Measurements from ENCODE around the gene ARRDC2.
"Not testable (repeated sequence)": the region's sequence is repeated elsewhere in the genome, so short reads cannot be mapped to it uniquely, and the experiment has no call there.

The ARRDC2 gene

GRCh38 chr19:18007917-18008673, at the start of gene ARRDC2:
Gene ARRDC2, plus strand, starts transcription at chr19:18008170. Its CDS starts 141 bp downstream, at chr19:18008311.
- DNase-seq: no peak

DNA sequence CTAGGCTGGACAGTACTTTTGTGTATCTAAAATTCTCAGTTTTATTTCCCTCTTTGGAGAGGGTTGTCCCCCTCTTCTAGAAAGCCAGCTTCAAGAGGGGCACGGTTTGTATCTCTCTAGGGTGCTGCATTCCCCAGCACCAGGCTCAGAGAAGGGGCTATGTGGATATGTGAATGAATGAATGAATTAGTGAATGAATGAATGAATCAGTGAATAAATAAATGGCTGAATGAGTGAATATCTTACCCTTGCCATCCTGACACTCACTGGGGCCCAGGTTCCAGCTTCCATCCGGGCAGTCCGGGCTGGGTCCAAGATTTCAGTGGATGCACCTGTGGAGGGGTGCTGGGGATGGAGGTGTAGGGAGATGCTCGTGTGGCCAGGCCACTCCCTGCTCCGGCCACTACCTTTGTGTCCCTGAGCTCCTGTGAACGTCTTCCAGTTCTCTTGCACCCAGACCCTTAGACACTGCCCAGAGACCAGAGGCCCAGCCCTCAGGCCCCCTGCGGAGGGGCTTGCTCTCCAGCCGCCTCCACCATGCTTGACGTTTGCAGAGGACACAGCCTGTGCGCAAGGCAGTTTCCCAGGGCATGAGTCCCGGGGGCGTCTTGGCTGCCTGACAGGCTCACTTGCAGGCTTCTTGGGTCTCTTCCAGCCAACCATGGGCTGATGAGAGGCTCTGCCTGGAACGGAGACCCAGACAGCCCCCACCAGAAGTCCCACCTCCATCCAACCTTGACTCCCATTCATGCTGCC, 43.9 kb upstream of the ARRDC2 start:
- no peak for DNase-seq

DNA sequence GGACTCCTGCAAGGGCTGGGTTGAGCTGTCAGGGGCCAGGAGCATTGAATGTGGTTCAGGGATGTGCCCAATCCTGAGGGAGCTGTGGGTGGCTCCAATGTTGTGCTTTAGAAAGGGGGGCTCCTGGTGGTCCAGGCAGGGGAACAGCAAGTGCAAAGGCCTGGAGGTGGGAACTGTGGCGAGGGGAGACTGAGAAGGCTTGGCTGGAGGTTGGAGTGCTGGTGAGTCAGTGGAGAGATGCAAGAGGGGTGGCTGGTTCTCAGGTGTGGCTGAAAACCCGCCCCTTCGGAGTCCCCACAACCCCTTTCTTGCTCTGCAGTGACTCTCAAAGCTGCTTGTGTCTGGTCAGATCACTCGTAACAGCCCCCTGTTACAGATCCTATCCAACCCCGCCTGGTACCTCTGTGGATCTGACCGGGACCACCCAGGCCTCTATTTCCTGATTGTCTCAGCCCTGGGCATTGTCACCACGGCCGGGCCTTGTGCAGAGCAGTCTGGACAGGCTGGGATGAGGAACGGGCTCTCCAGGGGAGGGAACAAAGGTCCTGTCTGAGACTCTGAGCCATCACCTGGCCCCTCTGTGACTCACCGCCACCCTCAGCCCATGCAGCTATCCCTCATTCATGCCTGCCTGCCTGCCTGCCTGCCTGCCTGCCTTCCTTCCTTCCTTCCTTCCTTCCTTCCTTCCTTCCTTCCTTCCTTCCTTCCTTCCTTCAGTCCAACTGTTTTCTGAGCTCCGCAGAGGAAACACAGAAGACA, 42.4 kb upstream of the ARRDC2 start:
- DNase-seq: no peak

DNA sequence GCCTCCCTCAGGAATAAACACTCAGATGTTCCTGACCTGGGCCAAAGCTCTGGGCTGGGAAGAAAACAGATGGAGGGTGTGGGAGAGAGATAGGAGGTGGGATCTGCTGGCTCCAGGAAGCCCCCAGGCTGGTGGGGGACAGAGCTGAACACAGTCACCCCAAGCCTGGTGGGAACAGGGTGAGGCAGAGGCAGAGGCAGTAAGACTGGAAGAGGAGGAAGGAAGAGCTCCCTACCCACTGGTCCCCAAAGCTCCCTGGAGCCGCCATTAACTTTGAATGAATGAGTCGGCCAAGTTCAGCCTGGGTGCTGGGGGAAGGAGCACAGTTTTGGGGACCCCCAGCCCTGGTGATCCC, 41.9 kb upstream of the ARRDC2 start:
- DNase-seq: no peak

- DNase-seq: no peak
Observed at GRCh38 chr19:17966550-17967256, 41.3 kb upstream of the ARRDC2 start, which contains the start of gene KCNN1. Gene KCNN1, plus strand, starts transcription at chr19:17967107. Its CDS starts 6,782 bp downstream, at chr19:17973889.

GRCh38 chr19:17967257-17968051, 40.5 kb upstream of the ARRDC2 start:
- DNase-seq: no peak

- no peak for DNase-seq
Observed at GRCh38 chr19:17968362-17968761, 39.6 kb upstream of the ARRDC2 start.

DNA sequence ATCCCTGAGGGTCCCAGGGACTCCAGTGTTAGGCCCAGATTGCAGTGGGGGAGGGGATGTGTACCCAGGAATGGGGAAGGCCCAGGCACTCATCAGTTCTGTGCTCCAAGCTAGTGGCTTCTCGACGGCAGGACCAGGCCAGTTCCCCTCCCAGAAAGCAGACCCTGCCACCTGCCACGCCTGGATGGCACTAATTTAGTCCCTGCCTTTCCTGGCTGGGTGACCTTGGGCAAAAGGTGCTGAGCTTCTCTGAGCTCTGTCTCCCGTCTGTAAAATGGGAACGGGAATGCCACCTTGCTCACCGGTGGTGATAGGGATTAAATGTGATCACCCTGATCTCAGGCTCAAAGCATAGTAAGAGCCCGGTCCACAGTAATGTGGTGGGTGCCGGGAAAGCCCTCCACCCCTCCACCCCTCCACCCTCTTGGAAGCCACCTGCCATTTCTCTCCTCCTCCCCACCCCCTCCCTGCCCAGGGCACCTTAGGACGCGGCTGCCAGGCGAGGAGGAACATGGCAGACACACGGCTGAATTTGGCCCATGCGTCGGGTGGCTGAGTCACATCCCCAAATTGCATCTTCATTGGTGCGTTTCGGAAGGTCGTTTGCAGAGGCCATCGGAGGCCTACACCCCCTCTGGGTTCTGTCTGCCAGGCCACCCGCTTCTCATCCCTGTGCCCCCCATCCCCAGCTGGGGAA, 38.7 kb upstream of the ARRDC2 start:
- DNase-seq: no peak

- no peak for DNase-seq
Observed at GRCh38 chr19:17972230-17972629, 35.7 kb upstream of the ARRDC2 start.

GRCh38 chr19:17973759-17974158, 34.2 kb upstream of the ARRDC2 start:
- DNase-seq: no peak

DNA sequence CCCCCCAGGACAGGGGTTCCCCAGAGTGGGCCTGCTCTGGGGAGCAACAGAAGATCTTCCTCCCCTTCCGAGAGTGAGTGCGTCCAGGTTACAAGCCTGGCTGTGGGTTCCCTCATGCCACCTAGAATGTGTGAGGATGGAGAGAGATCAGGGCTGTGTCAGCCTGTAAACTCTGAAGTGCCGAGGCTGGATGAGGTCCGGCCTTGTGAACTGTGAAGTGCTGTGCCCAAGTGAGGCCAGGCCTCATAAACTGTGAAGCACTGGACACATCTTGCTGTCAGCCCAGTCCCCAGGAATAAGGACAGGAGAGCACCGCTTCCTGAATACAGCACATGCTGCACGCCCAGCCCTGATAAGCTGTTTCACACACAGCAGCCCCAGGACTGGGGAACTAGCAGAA, 33.4 kb upstream of the ARRDC2 start:
- DNase-seq: no peak

DNA sequence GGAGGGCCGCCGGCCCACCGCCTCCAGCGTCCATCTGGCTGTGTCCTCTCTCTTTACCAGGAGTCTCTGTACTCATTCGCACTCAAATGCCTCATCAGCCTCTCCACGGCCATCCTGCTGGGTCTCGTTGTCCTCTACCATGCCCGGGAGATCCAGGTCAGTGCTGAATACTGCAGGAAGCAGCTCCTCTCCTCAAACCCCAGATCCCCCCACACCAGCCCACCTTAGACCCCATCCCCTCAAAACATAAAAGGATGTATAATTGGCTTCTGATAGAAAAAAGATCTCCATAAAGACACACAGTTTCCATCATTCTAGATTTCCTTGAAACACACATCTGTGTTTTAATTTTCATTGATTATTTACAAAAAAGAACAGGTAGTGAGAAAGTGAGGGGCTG, 32.9 kb upstream of the ARRDC2 start:
- DNase-seq: no peak

GRCh38 chr19:17977021-17977420, 30.9 kb upstream of the ARRDC2 start:
- no peak for DNase-seq

- no peak for DNase-seq
Observed at GRCh38 chr19:17977488-17977887, 30.5 kb upstream of the ARRDC2 start.

DNA sequence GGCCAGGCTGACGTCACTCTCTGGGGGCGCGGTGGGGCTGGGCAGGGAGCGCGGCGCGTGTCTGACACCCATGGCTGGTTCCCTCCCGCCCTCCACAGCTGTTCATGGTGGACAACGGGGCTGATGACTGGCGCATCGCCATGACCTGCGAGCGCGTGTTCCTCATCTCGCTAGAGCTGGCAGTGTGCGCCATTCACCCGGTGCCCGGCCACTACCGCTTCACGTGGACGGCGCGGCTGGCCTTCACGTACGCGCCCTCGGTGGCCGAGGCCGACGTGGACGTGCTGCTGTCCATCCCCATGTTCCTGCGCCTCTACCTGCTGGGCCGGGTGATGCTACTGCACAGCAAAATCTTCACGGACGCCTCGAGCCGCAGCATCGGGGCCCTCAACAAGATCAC, 26.4 kb upstream of the ARRDC2 start:
- DNase-seq: no peak

DNA sequence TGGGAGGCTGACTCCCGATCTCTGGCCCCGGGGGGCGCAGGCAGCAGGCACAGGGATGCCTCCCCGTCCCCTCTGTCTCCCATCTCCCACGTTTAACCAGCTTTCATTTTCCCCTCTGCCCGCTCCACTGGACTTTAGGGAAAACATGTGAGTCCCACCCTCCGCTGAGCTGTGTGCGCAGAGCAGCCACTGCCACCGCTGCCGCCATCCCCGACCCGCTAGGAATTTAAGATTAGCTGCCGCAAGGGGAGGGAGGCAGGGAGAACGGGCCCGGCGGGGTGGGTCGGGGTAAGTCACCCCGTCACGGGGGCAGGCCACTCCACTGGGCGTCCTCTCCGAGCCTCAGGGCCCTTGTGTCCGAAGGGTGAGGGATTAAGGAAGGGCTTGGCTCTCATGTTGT, 25.5 kb upstream of the ARRDC2 start:
- no peak for DNase-seq

- no peak for DNase-seq
Observed at GRCh38 chr19:17985037-17985818, 22.7 kb upstream of the ARRDC2 start.

GRCh38 chr19:17986569-17986968, 21.4 kb upstream of the ARRDC2 start:
- DNase-seq: not testable (repeated sequence)

GRCh38 chr19:17988161-17988560, 19.8 kb upstream of the ARRDC2 start:
- no peak for DNase-seq

- no peak for DNase-seq
Observed at GRCh38 chr19:17989425-17990094, 18.4 kb upstream of the ARRDC2 start.

Measured in SIG-M5 (cell line).